Adrenal gland (tissue), 12 donors: ENCODE measurements around the gene NDUFAF8. TPM values are rescaled to one million over a fixed set of nuclear protein-coding genes. Genes with fewer than 3 reads are reported as not detected.

Experiments used
- DNase-seq, 7 donors: peaks; one replicate each; pipeline ENCODE4 v3.0.0-alpha.2; 2019 to 2020
- H3K27ac ChIP-seq, 5 donors: fragments of 200-600 bp; sonication (generic) in 4 of 5; 1 replicate in 3 of 5; 2 replicates in 2 of 5; pipeline versions ENCODE4 v1.5.1 to v1.8.0; 2016 to 2020; ENCODE audit warnings: mild to moderate bottlenecking in 1 of 5
- H3K27me3 ChIP-seq: fragments of 200-600 bp; 2 replicates; pipeline ENCODE4 v1.8.0; 2021
- H3K36me3 ChIP-seq, 2 donors: fragments of 200-600 bp; replicated peaks in 1 of 2; 1 replicate in 1 of 2; 2 replicates in 1 of 2; pipeline versions ENCODE4 v1.5.1 to v1.8.0; 2018 to 2022
- H3K4me1 ChIP-seq, 2 donors: fragments of 200-600 bp; replicated peaks in 1 of 2; 1 replicate in 1 of 2; 2 replicates in 1 of 2; pipeline versions ENCODE4 v1.5.1 to v1.8.0; 2018 to 2021
- H3K4me3 ChIP-seq, 4 donors: fragments of 200-600 bp; sonication (generic) in 3 of 4; one replicate each; pipeline ENCODE4 v1.5.1; 2016 to 2018
- H3K9me3 ChIP-seq, 3 donors: fragments of 200-600 bp; sonication (generic) in 1 of 3; replicated peaks in 1 of 3; 1 replicate in 2 of 3; 2 replicates in 1 of 3; pipeline versions ENCODE4 v1.5.1 to v1.8.0; 2016 to 2021
- POLR2A ChIP-seq, 2 donors: fragments of 450-650 bp; IDR thresholded peaks; one replicate each; pipeline ENCODE4 v1.6.1; 2017; ENCODE audit warnings: antibody characterized with exemption in 2 of 2, mild to moderate bottlenecking in 2 of 2, moderate library complexity in 1 of 2
- WGBS, 4 donors: extraction: QIAGEN DNeasy Blood & Tissue Kit in 2 of 4; methylation state at CpG; one replicate each; pipeline versions ENCODE4 v1.1.5 to v1.1.7; 2013 to 2017; 5-methylcytosine and 5-hydroxymethylcytosine counted together
- intact Hi-C, 2 donors: fragments of 100-400 bp; cut with DNase I; formaldehyde crosslinking; loops; one replicate each; pipeline versions ENCODE4 v1.14.1 to v1.15.0; 2022 to 2023
- polyA plus RNA-seq, 3 donors: library from polyadenylated mRNA; stranded (reverse); fragments of 200-250 nt in 2 of 3; fragments of 350-450 nt in 1 of 3; fragmentation: Illumina TruSeq in 1 of 3; extraction: RNeasy Lipid Tissue Mini Kit (QIAGEN cat#74804) in 1 of 3; gene quantifications; one replicate each; pipeline ENCODE4 v1.2.3, GENCODE V29; 2013 to 2014
- total RNA-seq, 9 donors: library from RNA; depleted of rRNA in 4 of 9; stranded (reverse); fragments of >200 nt in 4 of 9; fragments of 120-200 nt in 1 of 9; fragmentation: NEBNext Ultra II Directional in 1 of 9; extraction: Animal tissue kit (Norgen Biotek cat#: 25700) in 1 of 9; gene quantifications; one replicate each; pipeline versions ENCODE4 v1.1.0 to v1.2.4, GENCODE V29; 2013 to 2023
- TF ChIP-seq, protein P1 (sequence below), 6 experiments: fragments of 450-650 bp in 4 of 6; fragments of 200-600 bp in 2 of 6; sonication (generic) in 1 of 6; IDR thresholded peaks; 1 replicate in 5 of 6; 2 replicates in 1 of 6; pipeline versions ENCODE4 v1.5.1 to v1.8.0; 2016 to 2021; ENCODE audit warnings: antibody characterized with exemption in 6 of 6, mild to moderate bottlenecking in 2 of 6, moderate library complexity in 1 of 6
- donor health status: healthy with polysubstance abuse.
- donor health status: Bipolar disorder and iron deficiency.
- donor health status: DM: yes; HTN: yes; CAD: no.
- donor health status: DM: no; HTN: no; CAD: no.
- donor health status: DM: no; HTN: no; CAD: no.
- donor health status: DM: yes; HTN: yes; CAD: no.

The NDUFAF8 gene
- total and polyA plus RNA-seq, 12 donors, result 25.3 to 106 (median 49.6) TPM

DNA sequence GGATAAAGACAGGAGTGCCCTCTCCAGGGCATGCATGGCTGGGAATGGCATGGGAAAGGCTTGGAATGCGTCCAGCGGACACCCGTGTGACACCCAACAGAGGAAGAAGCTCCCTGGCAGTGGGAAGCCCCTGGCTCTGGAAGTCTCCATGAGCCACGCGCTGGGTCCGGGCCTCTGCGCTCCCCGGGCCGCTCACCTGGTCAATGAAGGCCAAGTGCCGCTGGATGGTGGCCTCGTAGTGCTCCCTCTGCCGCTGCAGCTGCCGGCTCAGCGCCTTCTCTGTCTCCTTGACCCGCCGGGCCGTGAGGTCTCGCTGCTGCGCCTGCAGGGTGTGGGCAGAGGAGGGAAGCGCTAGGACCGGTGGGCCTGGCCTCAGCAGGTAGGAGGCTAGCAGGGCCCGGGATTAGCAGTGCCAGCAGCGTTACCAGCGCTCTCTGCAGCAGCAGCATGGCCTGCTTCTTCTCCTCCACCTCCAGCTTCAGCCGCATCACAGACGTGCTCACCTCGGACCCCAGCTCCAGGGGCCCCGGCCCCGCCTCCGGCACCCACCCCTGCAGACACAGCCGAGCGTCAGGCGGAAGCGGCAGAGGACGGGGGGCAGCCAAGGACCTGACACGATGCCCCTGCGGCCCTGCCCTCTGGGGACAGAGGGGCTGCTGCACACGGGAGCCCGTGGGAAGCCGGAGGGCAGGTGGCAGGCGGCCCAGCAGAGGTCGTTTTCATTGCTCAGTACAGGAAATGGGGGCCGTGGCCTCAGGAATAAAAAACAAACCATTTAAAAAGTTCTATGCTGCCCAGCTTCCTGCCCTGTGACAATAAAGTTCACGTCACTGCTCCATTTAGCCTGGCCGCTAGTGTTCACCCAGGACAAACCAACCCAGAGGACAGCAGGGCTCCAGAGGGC, 42.4 kb upstream of the NDUFAF8 start:
- no peaks in the 10 kb centered on the region for H3K4me1 ChIP-seq
- H3K27ac ChIP-seq, result no peak overlapping the region
- no peaks in the 10 kb centered on the region for H3K9me3 ChIP-seq
- no peaks in the 10 kb centered on the region for H3K36me3 ChIP-seq
- TF ChIP-seq POLR2A (IDR thresholded peaks at IDR 0.05), result no peak
- TF ChIP-seq, protein P1, sequence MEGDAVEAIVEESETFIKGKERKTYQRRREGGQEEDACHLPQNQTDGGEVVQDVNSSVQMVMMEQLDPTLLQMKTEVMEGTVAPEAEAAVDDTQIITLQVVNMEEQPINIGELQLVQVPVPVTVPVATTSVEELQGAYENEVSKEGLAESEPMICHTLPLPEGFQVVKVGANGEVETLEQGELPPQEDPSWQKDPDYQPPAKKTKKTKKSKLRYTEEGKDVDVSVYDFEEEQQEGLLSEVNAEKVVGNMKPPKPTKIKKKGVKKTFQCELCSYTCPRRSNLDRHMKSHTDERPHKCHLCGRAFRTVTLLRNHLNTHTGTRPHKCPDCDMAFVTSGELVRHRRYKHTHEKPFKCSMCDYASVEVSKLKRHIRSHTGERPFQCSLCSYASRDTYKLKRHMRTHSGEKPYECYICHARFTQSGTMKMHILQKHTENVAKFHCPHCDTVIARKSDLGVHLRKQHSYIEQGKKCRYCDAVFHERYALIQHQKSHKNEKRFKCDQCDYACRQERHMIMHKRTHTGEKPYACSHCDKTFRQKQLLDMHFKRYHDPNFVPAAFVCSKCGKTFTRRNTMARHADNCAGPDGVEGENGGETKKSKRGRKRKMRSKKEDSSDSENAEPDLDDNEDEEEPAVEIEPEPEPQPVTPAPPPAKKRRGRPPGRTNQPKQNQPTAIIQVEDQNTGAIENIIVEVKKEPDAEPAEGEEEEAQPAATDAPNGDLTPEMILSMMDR (IDR thresholded peaks at IDR 0.05), result no peak
- H3K27me3 ChIP-seq, result no peaks in the 10 kb centered on the region
- intact Hi-C loops, result loop anchor here in 1 of 2 donors (5.0 kb wide), 1 partner anchor 54 kb away; no protein-coding TSS in a partner anchor
- 80 to 88% (median 82%) methylated on average over 8 to 45 of the region's 45 CpGs for WGBS, 4 donors
- peak in 2 of 7 donors; percentile 26 to 30 for DNase-seq
- no peak overlapping the region for H3K4me3 ChIP-seq

DNA sequence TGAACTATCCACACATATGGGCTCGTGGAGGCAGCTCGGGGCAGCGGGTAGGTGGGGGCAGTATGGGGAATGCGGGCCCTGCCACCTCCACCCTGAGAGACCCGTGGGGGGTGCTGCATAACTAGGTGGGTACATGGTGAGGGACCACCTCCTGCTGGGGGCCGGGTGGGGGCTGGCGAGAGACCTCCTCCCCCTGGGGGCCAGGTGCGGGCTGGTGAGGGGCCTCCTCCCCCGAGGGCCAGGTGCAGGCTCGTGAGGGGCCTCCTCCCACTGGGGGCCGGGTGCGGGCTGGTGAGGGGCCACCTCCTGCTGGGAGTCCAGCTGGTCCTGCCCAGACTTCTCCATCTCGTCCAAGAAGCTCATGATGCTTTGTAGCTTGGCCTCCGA, 41.7 kb upstream of the NDUFAF8 start:
- no peak for TF ChIP-seq POLR2A (IDR thresholded peaks at IDR 0.05)
- TF ChIP-seq, protein P1 (IDR thresholded peaks at IDR 0.05), result no peak
- Histone ChIP-seq H3K27me3 (no peaks in the 10 kb centered on the region), H3K27ac (no peak overlapping the region), H3K9me3 (no peaks in the 10 kb centered on the region), H3K4me3 (no peak overlapping the region), H3K36me3 (no peaks in the 10 kb centered on the region), H3K4me1 (no peaks in the 10 kb centered on the region)
- WGBS, 4 donors, result 84% methylated on average over 14 of the region's 14 CpGs; no CpG with 5 or more reads in 2 of the 4 donors
- intact Hi-C loops, result loop anchor here in 1 of 2 donors (5.0 kb wide), 1 partner anchor 55 kb away; no protein-coding TSS in a partner anchor
- no peak for DNase-seq

DNA sequence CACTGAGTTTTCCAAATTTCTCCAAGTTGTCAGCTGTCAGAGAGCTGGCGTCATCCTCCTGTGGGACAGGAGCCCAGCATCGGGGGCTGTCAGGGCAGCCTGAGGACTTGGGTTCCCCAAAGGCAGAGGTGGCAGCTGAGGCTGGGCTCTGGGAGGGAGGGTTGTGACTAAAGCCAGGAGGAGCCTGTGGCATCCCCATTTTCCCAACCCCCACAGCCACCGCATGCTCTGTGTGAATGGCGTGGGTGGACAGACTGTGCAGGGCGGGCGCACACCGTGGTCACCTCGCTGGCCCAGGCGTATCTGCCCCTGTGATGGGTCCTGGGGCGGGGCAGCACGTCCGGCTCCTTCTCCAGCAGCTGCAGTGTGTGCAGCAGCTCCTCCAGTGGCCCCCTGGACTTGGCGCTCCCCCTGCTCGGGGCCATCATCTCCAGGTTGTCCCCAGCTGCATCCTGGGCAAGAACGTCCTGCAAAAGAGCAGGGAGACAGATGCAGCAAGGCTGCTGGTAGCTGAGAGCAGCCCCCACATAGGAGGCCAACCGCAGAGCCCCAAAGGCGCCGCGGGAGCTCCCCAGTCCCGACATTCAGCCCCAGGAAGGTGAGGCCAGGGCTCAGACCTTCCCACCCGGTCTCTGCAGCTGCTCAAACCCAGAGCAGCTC, 41.2 kb upstream of the NDUFAF8 start:
- no peak for TF ChIP-seq POLR2A (IDR thresholded peaks at IDR 0.05)
- TF ChIP-seq, protein P1 (IDR thresholded peaks at IDR 0.05), result no peak
- no peaks in the 10 kb centered on the region for H3K4me1 ChIP-seq
- WGBS, 4 donors, result 93 to 95% (median 94%) methylated on average over 9 to 21 of the region's 21 CpGs
- DNase-seq, result no peak
- H3K4me3 ChIP-seq, result no peak overlapping the region
- H3K9me3 ChIP-seq, result no peaks in the 10 kb centered on the region
- H3K27me3 ChIP-seq, result no peaks in the 10 kb centered on the region
- no peak overlapping the region for H3K27ac ChIP-seq
- H3K36me3 ChIP-seq, result no peaks in the 10 kb centered on the region
- intact Hi-C loops, result loop anchor here in 1 of 2 donors (5.0 kb wide), 1 partner anchor 56 kb away; no protein-coding TSS in a partner anchor

DNA sequence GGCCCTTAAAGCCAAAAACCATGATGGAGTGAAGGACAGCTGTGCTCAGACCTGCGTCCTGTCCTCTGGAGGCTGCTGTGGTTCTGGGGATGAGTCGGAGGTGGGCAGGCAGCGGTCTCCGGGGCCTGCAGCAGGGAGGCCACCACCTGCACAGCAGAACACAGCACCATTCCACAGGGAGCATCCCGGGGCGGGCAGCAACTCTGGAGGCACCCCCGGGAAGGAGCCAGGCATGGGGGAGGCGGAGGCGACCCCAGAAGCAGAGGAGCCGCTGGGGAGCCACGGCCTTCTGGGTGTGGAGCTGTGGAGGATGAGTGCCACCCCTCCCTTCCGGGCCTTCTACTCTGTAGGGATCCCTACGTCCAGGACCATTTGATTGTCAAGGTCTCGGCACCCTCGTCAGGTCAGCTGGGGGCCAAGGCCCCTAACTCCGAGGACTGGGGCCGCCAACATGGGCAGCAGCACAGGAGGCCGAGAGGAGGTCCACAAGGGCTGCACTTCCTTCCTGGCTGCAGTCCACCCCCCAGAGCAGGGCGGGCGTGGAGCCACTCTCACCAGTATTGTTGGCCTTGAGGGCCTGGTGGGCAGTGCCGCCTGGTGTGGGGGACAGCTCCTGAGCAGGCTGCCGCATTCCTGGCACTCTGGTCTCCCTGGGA, 40.2 kb upstream of the NDUFAF8 start:
- no peak overlapping the region for H3K27ac ChIP-seq
- no peak for DNase-seq
- 90 to 92% (median 91%) methylated on average over 10 to 22 of the region's 22 CpGs for WGBS, 4 donors
- no peak overlapping the region for H3K4me3 ChIP-seq
- intact Hi-C loops, result loop anchor here in 1 of 2 donors (5.0 kb wide), 1 partner anchor 57 kb away; no protein-coding TSS in a partner anchor
- H3K9me3 ChIP-seq, result no peaks in the 10 kb centered on the region
- TF ChIP-seq, protein P1 (IDR thresholded peaks at IDR 0.05), result no peak
- no peak for TF ChIP-seq POLR2A (IDR thresholded peaks at IDR 0.05)
- H3K36me3 ChIP-seq, result no peaks in the 10 kb centered on the region
- H3K4me1 ChIP-seq, result no peaks in the 10 kb centered on the region
- no peaks in the 10 kb centered on the region for H3K27me3 ChIP-seq
